ENCODE data around the gene CDX2.
"Not testable (repeated sequence)": the region's sequence is repeated elsewhere in the genome, so short reads cannot be mapped to it uniquely, and the experiment has no call there.

The CDX2 gene

GRCh38 chr13:27964741-27965323 is 4.3 kb downstream of the CDX2 start:
- DNase-seq (ENCODE audit: low spot score), result no peak

DNA sequence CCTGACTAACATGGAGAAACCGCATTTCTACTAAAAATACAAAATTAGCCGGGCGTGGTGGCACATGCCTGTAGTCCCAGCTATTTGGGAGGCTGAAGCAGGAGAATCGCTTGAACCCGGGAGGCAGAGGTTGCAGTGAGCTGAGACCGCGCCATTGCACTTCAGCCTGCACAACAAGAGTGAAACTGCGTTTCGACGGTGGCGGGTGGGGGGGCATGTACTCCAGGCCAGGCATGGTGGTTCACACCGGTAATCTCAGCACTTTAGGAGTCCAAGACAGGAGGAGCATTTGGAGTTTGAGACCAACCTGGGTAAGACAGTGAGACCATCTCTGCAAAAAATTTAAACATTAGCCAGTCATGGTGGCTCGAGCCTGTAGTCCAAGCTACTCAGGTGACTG is 4.9 kb downstream of the CDX2 start:
- DNase-seq (ENCODE audit: low spot score), result not testable (repeated sequence)

GRCh38 chr13:27963491-27963890 is 5.6 kb downstream of the CDX2 start:
- DNase-seq (ENCODE audit: low spot score), result no peak

DNA sequence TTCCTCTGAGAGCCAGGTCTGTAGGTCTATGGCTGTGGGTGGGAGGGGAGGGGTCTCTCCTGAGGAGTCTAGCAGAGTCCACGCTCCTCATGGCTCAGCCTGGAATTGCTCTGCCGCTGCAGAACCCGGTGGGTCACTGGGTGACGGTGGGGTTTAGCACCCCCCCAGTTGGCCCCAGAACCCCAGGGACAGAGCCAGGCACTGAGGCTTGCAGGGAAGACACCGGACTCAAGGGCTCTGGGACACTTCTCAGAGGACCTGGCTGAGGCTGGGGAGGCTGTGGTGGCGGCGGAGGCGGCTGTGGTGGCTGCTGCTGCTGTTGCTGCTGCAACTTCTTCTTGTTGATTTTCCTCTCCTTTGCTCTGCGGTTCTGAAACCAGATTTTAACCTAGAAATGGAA is 6.1 kb downstream of the CDX2 start:
- DNase-seq (ENCODE audit: low spot score), result no peak

- no peak for DNase-seq (ENCODE audit: low spot score)
These were observed 6.8 kb downstream of the CDX2 start for GRCh38 chr13:27962128-27962841.

DNA sequence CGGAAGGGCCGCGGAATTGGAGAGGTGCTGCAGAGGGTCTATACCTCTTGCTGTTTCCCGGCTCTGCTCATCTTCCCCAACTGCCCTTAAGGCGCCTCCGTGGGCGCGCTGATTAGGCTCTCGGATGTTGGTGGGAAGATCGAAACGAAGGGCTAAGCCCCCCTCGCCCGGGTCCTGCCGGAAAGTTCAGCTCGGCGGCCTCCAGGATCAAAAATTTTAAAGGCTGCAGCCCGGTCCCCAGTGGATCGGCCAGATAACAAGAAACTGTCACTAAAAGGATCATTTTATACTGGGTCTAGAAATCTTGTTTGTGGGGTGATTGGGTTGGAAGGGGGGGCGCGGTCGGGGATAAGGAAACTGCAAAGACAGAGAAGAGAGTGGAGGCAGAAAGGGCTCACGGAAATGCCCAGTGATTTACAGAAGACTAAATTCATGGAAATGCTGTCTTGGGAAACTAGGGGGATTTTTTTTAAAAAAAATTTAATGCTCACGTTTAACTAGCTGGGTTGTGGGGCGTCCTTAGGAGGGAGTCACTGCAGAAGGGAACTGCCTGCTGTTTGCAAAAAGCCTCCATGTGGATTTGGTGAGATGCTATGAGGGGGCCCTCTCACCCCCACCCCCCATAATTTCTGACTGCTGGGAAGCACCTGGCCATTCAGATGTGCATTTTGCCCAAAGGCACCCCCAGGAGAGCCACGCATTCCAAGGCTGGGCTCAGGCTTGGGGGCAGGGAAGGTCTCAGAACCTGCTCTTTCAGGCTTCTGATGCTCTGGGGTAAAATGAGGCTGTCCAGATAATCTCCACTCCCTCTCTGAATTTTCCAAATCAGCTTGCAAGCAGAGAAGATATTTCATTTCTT is 7.7 kb downstream of the CDX2 start:
- no peak for DNase-seq (ENCODE audit: low spot score)

DNA sequence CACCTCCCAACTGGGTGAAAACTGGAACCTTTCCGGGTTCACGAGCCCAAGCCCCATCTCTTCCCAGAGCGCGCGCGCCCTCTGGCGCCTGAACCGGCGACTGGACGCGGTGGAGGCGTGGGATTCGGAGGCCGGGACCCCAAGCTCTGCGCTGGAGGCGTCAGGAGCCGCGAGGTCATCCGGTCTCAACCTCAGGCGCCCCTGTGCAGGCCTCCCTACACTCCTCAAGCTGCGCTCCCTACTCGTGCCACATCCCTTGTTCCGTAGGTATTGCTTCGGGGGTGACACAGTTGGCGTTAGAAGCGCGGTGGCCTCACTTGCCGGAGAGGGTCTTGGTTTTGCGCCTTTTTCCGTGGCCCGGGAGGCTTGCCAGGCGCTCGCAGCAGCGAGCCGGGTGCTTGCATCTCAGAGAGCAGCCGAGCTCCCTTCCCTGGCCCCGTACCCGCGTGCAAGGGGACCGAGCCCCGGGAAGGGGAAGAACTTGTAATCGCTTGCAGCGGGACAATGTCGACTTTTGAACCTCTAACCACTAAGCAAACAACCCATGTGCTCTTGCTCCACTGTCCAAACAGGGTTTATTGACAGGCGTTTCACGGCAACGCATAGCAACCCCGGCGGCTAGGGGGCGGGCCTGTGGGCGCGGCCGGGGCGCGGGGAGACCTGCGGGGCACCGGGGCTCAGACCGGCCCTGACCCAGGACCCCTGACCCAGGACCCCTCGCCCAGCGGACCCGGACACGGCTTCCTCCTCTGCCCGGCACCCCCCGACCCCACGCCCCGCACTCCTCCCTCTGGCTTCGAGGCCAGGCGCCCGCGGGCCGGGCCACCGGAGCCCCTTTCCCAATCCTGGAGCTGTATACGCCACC is 8.5 kb downstream of the CDX2 start:
- DNase-seq (ENCODE audit: low spot score), result no peak

GRCh38 chr13:27959976-27960361 is 9.1 kb downstream of the CDX2 start:
- no peak for DNase-seq (ENCODE audit: low spot score)

- no peak for DNase-seq (ENCODE audit: low spot score)
These were observed 12.4 kb downstream of the CDX2 start for GRCh38 chr13:27956576-27957300.

DNA sequence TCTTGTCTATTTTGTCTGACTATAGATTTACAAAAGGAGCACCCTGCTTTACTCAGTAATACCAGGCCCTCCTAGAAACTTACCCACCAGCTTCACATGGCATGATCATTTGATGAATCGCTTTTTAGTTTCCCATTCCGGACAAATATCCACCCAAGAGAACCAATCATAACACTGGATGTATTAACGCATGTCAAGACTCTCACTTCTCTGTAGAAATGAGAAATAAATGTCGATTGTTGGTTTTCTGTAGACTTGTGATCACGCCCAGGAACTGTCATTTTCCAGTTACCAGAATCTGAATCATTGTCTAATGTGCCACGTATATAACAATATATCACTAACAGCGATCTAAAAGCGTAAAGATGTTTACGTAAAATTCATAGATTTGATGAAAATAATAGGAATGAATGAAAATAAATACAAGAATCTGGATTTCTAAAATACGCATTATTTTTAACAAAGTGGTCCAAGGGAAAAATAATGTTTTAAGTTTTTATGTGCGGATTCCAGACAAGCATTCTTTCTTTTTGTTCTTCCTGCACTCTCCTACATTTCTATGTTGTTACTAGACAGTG is 14.0 kb downstream of the CDX2 start:
- DNase-seq (ENCODE audit: low spot score), result no peak

GRCh38 chr13:27954406-27954851 is 14.7 kb downstream of the CDX2 start:
- DNase-seq (ENCODE audit: low spot score), result no peak

DNA sequence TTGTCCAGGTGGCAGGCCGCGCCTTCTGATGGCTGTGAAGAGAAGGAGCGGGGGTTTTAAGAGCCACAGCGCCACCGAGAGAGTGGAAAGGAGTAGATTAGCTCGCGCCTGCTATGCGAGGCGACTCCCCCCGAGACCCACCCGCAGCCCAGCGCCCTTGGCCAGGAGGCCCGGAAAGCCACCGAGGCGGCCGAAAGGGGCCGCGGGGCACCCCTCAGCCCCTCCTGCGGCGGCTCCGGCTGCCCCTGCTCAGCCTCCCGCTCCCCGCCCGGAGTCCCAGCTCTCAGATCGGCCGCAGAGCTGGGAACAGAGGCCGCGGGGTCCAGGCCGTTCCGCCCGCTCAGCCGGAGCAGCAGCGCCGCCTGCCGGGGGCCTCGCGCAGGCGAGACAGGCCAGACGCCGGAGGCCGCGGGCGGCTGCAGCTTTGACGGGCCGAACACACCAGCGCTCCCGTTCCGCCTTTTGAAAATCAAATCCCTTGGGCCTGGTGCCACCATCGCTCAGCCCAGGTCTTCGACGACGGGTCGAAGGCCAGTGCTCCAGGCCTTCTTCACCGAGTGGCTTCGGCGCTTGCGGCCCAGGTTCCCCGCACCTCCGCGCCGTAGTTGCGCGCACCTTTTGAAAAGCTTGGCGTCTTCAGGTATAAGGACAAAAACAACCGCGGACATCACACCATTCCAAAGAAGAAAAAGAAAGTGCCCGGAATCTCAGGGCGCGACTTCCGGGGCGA is 15.3 kb downstream of the CDX2 start:
- peak; percentile 40 for DNase-seq (ENCODE audit: low spot score)

- DNase-seq (ENCODE audit: low spot score), result no peak
These were observed 16.0 kb downstream of the CDX2 start for GRCh38 chr13:27952876-27953675.

DNA sequence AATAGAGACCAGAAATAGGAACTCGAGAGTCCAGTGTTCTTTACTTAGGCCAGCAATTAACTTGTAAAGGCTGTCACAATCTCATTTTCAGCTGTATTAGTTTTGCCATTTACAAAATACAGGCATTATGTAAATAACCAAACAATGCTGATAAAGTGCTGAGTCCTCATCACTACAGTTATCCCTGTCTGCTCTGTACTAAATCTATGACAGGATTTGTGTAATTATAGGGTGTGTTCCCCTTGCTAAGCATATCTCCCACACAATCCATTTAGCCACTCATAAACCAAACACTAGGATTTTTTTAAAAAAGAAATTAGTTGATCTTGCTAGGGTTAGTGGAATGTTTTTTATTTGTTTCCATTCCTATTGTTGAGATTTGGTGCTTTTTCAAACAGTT is 26.1 kb downstream of the CDX2 start:
- DNase-seq (ENCODE audit: low spot score), result no peak

GRCh38 chr13:27933580-27934328 is 35.4 kb downstream of the CDX2 start:
- DNase-seq (ENCODE audit: low spot score), result no peak

DNA sequence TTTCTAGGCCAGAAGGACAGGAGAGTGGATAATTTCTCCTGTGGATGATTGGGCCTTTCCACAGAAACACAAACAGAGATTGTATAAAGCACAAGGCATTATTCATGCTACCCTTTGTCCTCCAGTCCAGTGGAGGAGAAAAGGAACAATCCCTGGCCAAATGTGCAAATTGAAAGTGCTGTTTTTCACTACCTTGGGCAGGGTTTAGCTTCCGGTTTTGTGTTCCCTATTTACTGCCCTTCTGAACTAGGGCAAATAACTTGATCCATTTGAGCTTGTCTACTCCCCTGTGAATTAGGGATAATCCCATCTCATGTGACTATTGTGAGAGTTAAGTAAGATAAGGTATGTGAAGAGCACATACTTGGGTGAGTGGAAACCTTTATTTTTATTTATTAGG is 36.0 kb downstream of the CDX2 start:
- no peak for DNase-seq (ENCODE audit: low spot score)

- no peak for DNase-seq (ENCODE audit: low spot score)
These were observed 39.2 kb downstream of the CDX2 start for GRCh38 chr13:27929868-27930267.
